HG02798 (cell line): ENCODE measurements around the gene TSPAN5.
"Not testable (repeated sequence)": the region's sequence is repeated elsewhere in the genome, so short reads cannot be mapped to it uniquely, and the experiment has no call there.

Experiments used
- ATAC-seq: cut with Tn5 transposase; IDR thresholded peaks from one replicate; pipeline ENCODE4 v1.9.1; 2021; ENCODE audit warnings: mild to moderate bottlenecking; ENCODE audit not compliant: unreplicated experiment, poor library complexity

The TSPAN5 gene

DNA sequence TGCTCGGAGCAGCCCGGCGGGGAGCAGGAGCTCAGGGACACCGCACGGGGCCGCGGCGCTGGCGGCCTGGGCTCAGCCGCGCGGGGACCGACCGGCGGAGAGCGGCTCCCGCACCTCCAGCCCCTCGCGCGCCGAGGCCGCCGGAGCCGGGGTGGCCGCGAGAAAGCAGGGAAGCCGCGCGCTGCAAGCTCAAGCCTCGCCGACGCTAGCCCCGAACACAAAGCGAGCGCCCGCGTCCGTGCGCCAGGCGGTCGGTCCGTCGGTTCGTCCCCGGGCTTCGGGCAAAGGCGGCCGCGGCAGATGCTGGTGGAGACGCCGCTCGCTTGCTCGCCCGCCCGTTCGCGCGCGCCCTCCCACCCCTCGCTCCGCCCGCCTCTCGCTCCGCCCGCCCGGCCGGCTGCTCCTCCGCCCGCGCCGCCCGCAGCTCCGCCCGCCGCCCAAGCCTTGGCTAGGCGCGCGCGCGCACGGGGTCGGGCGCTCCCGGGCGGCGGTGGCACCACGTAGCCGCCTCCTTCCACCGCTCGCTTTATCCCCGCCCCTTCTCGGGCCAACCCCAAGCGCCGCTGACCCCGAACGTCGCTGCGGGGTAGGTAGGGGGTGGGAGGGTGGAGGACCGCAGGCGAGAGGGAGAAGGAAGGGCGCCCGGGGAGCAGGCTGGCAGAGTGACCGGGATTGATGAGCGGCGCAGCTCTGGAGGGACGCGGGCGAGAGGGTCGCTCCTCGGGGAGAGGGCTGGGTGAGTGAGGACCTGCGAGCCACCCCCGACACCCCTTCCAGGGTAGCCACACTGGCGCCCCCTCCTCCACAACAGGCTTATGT lies at the start of gene TSPAN5:
Gene TSPAN5 (minus strand): TSS at position 325 of the 819 bp plus-strand sequence.
- peak; percentile 86 for ATAC-seq

DNA sequence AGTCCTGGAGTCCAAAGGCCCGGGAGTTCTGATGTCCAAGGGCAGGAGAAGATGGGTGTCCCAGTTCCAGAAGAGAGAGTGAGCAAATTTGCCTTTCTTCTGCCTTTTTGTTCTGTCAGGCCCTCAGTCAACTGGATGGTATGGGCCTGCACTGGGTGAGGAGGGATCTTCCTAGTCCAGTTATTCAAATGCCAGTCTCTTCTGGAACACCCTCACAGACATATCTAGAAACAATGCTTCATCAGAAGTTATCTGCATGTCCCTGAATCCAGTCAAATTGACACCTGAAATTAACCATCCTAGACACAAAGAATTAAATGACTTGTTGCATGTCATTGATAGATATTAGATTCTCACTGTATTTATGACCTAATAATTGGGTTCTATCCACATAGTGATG lies 48.5 kb upstream of the TSPAN5 start:
- ATAC-seq = no peak

DNA sequence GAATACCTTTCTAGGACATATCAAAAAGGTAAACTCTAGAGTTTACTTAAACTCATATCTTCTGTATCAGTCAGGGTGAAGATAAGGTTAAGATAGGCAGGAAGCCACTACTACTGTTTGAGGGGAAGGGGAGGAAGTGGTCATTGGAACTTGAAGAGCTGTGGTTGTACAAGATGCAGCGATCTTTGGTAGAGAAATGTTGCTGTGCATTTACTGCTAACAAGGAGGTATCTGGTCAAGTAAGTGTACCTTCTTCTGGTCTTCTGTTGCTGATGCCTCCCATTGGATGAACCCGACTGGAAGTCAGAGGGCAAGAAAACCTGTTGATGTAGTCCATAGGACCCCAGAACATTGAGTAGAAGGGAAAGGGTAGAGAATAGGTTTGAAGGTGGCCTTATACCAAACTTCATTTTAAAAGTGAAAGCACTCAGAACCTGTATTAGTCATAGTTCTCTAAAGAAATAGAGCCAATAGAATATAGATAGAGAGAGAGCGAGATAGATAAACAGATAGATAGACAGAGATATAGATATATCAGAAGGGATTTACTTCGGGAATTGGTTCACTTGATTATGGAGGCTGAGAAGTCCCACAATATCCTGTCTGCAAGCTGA lies 47.9 kb upstream of the TSPAN5 start:
- ATAC-seq = no peak

DNA sequence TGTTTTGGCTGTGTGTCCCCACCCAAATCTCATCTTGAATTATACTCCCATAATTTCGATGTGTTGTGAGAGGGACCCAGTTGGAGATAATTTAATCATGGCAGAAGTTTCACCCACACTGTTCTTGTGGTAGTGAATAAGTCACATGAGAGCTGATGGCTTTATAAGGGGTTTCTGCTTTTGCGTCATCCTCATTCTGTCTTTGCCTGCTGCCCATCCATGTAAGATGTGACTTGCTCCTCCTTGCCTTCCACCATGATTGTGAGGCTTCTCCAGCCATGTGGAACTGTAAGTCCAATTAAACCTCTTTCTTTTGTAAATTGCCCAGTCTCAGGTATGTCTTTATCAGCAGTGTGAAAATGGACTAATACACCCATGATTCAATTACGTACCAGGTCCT lies 47.2 kb upstream of the TSPAN5 start:
- ATAC-seq = not testable (repeated sequence)

DNA sequence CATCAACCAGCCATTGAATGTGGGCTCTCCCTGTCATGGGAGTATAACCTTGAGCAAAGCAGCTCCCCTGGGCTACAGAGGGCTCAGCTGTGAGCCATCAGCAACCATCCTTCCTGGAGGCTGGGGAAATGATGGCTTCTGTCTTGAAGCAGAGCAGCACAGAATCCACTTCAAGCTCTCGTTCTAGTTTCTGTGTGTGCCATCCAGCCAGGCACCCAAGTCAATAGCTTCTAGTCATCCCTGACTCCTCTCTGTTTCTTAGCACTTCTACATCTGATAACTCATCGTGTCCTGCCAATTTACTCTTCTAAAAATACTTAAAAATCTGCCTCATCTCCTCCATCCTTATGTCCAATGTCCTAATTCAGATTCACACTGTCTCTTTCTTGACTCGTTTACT lies 42.2 kb upstream of the TSPAN5 start:
- no peak for ATAC-seq

DNA sequence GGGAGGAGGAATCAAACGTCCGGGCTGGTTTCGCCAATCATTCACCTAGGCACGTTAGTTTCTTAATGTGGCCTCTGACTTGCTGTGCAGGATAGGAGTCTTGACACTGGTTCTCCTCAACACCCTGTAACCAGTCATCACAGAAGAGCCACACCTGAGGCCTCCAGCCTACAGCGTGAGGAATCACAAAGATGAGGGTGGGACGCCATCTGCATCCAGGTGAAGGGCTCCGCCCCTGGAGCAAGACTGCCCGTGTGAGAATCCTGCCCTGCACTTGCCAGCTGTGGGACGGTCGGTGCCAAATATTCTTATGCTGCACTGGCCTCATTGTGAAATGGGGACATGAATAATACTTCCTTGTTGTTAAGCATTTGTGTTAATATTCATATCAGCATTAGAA lies 35.7 kb upstream of the TSPAN5 start:
- no peak for ATAC-seq

DNA sequence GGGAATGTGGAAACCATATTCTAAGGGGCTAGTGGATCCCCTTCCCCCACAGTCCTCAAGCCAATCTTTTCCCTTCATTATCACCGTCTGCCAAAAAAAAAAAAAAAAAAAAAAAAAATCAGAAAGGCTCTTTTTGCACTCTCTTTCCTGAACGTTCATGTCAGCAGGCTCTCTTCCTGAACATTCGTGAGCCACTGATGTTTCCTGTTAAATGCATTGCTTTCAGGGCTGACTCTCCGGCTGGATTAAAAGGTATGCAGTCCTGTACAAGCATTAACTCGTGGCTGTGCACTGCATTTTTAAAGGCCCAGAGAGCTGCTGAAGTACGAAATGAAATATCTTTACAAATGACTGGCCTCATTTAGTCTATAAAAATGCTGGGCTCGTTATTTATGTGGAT lies 34.0 kb upstream of the TSPAN5 start:
- no peak for ATAC-seq

DNA sequence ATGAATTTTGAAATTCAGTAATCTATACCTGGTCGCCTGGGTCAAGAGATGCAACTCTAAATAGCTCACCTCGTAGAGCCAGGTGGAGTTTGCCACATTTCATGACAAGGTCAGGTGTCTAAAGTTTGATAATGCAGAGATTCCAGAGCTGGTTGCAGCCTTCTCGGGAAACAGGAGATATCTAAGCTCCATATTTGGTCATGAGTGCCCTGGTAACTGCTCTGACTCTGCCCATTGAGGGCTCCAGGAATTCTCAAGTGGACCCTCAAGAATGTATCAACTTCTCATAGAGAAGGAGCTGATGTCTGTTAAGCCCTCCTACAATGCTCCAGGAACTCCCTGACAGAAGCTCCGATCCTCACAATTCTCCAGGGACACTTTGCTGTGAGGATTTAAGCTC lies 33.2 kb upstream of the TSPAN5 start:
- ATAC-seq = no peak

DNA sequence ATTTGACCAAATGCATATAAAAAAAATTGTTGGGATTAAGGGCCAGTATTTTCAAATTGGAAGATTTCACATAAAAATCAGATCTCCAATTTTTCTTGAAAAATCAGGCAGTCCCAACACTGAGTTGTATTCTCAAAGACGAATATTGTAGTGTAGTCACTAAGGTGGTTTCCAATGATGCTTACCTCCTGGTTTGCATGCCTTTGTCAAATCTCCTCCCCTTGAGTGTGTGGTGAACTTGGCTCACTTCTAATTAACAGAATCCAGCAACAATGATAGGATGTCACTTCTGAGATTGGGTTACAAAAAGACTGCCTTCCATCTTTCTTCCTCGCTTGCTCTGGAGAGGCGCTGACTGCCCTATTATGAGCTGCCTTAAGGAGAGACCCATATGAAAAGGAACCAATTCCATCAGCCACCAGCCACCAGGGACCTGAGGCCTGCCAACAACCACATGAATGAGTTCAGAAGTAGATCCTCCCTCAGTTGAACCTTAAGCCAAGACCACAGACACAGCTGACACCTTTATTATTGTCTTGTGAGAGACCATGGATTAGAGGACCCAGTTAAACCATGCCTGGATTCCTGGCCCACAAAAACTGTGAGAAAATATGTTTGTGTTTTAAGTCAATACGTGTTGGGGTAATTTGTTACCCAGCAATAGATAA lies 31.2 kb upstream of the TSPAN5 start:
- no peak for ATAC-seq

DNA sequence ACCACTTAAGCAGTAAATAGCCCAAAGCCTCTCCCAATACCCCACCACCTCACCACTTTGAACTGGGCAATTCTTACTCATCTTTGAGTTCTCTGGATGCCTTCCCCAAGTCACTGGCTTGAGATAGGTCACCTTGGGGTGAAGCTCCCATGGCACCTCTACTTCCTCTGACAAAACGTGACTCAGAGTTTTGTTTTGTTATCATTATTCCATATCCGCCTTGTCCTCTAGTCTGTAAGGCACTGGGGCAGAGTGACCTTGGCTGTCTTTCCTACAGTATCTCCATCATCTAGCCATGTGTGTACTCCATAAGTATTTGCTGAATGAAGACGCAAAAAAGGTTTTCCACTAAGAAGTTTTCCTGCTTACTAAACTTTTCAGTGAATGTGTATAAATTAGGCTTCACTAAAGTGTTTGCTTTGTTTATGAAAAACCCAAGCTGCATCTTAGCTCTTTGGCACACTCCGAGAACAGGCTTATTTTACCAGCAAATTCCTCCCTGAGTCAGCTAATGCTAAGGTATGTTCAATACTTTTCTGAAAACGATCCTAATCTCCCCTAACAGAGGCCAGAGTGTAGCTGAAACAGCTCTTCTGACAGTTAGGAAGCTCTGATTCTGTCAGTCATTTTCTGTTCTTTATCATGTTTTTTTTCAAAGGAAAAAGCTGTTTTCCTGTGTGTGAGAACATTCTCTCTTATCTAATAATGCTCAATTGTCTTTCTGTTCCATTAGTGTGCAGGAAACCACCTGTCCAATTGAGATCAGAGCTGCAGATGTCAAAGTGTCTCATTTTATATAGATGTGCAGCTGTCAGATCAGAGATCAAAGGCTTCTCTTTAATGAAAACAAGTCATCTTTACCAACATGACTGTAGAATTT lies 30.2 kb upstream of the TSPAN5 start:
- ATAC-seq = no peak

DNA sequence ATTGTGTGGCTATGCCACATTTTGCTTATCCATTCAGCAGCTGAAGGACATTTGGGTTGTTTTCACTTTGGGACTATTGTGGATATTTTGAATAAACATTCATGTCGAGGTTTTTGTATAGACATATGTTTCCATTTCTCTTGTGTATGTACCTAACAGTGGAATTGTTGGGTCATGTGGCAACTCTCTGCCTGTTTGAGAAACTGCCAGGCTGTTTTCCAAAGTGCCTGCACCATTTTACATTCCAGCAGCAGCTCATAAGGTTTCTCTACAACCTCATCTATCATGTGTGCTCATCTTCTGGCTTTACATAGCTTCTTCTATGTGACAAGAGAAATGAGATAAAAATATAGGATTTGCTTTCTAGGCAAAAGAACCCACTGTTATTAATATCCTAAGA lies 29.5 kb upstream of the TSPAN5 start:
- ATAC-seq = no peak

DNA sequence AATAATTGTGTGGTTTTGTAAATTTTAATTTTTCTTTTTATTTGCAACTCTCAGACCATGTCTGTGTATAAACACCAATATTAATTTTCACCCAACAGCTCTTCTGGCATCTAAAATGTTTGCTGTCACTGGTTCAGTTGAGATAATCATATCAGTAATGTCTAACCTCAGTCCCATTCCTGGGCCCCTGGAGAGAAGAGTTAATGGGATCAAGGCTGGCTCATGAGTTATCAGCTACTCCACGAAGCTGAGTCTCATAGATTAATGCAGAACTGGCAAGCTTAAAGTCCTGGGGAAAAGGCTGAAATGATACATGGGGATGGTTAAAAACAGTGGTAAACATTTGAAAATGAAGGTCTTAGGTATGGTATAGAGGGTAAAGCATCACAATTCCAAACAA lies 28.4 kb upstream of the TSPAN5 start:
- no peak for ATAC-seq

DNA sequence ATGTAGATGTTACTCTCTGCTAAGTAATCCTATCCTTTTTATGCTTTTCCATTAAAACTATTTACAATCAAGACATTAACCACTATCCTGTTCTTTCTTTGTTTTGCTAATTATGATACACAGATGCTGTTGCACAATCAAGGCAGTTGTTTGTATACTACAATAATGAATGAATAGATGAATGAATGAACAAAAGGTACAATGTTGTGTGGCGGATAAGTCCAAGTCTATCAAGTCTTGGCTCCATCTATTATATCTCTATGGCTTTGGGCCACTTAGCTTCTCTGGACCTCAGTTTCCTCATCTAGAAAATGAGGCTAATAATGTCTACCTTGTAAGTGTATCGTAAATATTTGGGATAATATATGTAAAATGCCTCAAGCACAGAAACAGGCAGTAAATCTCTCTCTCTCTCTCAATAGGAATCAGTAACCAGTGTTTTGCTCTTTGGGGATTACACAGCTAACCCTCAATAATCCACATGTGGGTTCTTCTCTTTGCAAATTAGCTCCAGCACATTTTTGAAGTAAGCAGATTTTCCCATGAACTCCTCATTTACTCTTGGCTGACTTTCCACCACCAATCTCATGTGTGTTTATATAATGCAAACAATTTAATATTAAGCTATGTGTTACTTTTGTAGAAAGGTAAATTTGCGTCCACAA lies 27.8 kb upstream of the TSPAN5 start:
- no peak for ATAC-seq

DNA sequence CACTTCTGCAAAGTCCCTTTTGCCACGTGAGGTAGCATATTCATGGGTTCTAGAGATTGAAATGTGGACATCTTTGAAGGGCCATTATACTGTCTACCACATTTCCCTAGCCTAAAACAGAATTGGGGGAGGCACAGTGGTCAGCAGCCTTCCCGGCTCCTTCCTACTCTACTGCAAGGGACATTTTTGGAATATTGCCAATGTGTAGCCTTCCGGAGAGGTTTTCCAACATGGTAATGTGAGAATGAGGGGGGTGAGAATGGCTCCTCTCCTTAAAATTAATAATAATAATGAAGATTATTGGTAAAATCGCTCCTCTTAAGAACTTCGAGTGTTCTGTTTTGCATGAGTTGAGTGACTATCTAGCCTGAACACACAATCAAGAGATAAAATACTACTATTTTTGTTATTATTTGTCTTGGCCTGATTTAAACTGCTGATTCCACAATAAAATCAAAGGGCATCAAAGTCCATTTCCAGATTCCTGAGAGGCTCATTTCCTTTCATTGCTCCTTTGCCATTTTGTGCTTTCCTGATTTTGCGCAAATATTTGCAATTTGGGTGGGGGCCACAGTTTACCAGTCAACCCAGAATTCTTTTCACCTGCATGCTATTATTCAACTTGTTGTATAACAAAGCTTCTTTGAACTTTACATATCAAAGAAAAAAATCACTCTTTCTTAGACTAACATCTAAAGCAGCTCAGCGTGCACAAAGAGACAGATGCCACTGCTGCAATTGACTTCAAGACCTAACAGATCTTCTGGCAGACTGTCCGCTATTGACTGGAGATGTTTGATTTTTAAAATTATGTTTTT lies 27.0 kb upstream of the TSPAN5 start:
- ATAC-seq = no peak

DNA sequence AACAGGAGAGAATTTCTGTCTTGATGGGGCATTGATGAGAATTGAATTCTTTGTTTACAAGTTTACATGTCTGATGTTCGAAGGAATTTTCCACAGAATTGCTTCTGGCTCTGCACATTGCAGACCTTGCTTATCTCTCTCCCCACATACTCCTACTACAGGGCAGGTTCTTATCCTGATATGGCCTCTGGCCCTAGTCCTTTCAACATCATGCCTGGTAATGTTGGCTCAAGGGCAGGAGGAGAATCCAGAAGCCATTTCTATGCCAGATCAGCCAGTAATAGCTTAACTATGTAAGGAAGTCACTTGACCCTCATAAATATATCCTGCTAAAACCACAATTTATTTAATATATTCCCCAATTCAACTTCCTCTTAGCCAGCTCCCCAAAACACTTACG lies 24.3 kb upstream of the TSPAN5 start:
- ATAC-seq = no peak

DNA sequence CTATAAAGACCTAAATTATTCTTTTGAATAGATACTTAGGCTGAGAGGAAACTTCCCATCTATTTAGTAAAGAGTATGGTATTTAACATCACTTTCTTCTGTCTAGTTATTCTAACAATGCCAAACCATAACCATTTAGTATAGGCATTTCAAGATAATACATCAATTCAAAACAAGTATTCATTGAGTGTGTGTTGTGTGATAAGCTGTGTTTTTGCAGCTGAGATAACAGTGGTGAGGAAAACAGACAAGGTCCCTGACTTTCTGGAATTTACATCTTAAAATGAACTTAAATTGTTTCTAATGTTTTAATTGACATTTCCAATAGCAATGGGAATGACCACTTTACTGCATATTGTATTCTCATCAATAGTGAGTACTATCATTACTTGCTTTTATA lies 22.4 kb upstream of the TSPAN5 start:
- no peak for ATAC-seq

DNA sequence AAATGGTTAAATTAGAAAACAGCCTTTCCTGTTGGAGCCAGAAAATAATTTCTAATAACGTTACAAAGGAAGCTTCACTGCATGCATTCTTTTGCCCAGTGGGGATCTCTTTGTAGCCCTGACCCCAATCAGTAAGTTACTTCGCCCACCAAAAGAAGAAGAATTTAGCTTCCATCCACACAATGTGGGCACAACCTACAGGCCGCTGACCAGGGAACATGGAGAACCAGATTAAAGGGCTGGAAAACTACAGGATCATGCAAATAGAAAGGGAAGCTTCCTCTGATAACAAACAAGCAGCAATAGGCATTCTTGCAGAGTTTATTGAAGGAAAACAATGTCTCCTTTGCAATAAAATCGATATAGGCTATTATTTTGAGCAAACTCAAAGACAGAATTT lies 21.3 kb upstream of the TSPAN5 start:
- no peak for ATAC-seq

DNA sequence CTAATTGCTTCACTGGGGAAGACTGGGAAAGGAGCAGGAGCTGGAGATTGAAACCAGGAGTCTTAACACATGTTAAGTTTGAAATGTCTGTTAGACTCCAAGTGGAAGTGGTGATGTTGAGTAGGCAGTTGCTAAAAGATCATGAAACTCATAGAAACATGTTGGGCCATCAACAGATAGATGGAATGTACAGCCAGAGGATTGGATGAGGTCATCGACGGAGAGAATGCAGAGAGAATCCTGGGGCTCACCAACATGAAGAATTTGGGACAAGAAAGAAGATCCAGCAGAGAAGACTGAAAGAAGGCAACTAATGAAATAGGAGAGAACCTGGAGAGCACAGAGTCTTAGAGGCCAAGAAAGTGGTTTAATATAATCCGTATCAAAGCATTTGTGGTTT lies 19.4 kb upstream of the TSPAN5 start:
- no peak for ATAC-seq
